Pancreas (tissue), 10 donors: ENCODE measurements around the gene MRPL27. TPM values are rescaled to one million over a fixed set of nuclear protein-coding genes. Genes with fewer than 3 reads are reported as not detected.
A peak's percentile ranks its signal among the peaks of the same experiment; 100 is the strongest.

Experiments used
- ATAC-seq, 4 donors: fragments of 200-7000 bp; cut with Tn5 transposase; one replicate each; pipeline versions ENCODE4 v1.8.0 to v1.9.1; 2020; ENCODE audit warnings: mild to moderate bottlenecking in 4 of 4, moderate library complexity in 4 of 4
- DNase-seq, 6 donors: peaks; one replicate each; pipeline ENCODE4 v3.0.0-alpha.2; 2020
- FAIRE-seq: peaks from 2 replicates; lab custom pipeline; 2012; peaks lifted over from hg19 to GRCh38; lab: Jason Lieb, UNC
- H3K27ac ChIP-seq, 4 donors: fragments of 200-600 bp; sonication (generic); 1 replicate in 3 of 4; 2 replicates in 1 of 4; pipeline versions ENCODE4 v1.5.0 to v1.8.0; 2020
- H3K27me3 ChIP-seq, 4 donors: fragments of 200-600 bp; one replicate each; pipeline ENCODE4 v1.8.0; 2021
- H3K36me3 ChIP-seq, 3 donors: fragments of 200-600 bp; sonication (generic) in 1 of 3; one replicate each; pipeline versions ENCODE4 v1.5.0 to v1.8.0; 2020 to 2021
- H3K4me1 ChIP-seq, 3 donors: fragments of 200-600 bp; one replicate each; pipeline ENCODE4 v1.8.0; 2021
- H3K4me3 ChIP-seq, 4 donors: fragments of 200-600 bp; sonication (generic) in 2 of 4; one replicate each; pipeline versions ENCODE4 v1.5.0 to v1.8.0; 2020 to 2021
- H3K9me3 ChIP-seq, 4 donors: fragments of 200-600 bp; one replicate each; pipeline ENCODE4 v1.8.0; 2021
- CTCF ChIP-seq, 4 donors: fragments of 200-600 bp; sonication (generic) in 3 of 4; IDR thresholded peaks; one replicate each; pipeline versions ENCODE4 v1.5.0 to v1.8.0; 2021; ENCODE audit warnings: antibody characterized with exemption in 4 of 4
- whole genome bisulfite sequencing, 2 donors: extraction: QIAGEN DNeasy Blood & Tissue Kit; methylation state at CpG; one replicate each; pipeline ENCODE4 v1.1.7; 2013; 5-methylcytosine and 5-hydroxymethylcytosine counted together
- intact Hi-C, 3 donors: fragments of 100-400 bp; cut with DNase I; formaldehyde crosslinking; loops; one replicate each; pipeline versions ENCODE4 v1.11.1 to v1.14.2; 2022
- polyA plus RNA-seq, 2 donors: library from polyadenylated mRNA; stranded (reverse); fragments of 200-250 nt; gene quantifications; one replicate each; pipeline ENCODE4 v1.2.3, GENCODE V29; 2013
- total RNA-seq, 6 donors: library from RNA; stranded (reverse); fragmentation: NEBNext Ultra II Directional in 4 of 6; extraction: Animal tissue kit (Norgen Biotek cat#: 25700) in 4 of 6; gene quantifications; one replicate each; pipeline versions ENCODE4 v1.2.1 to v1.2.4, GENCODE V29; 2021 to 2023
- donor health status: healthy with polysubstance abuse.
- donor health status: DM: no; HTN: no; CAD: no; lungs with moderate emphysema.
- donor health status: DM: no; HTN: no; CAD: no.
- donor health status: control.
- donor health status: control.
- donor health status: Bipolar disorder and iron deficiency.
- donor health status: DM: yes; HTN: yes; CAD: no.
- donor health status: DM: no; HTN: no; CAD: no.
- donor health status: DM: no; HTN: no; CAD: no.
- donor health status: DM: yes; HTN: yes; CAD: no.

The MRPL27 gene
- total and polyA plus RNA-seq, 8 donors = 19.6 to 89.0 (median 27.2) TPM

- Histone ChIP-seq H3K27ac (no peak overlapping the region), H3K9me3 (no peaks in the 10 kb centered on the region), H3K4me3 (no peak overlapping the region), H3K4me1 (peaks cover 0 to 7% (median 0%) of the 10 kb centered on the region in 3 donors), H3K27me3 (no peaks in the 10 kb centered on the region), H3K36me3 (peaks cover 6 to 34% (median 18%) of the 10 kb centered on the region in 3 donors)
- FAIRE-seq = no peak
- no peak for TF ChIP-seq CTCF (IDR thresholded peaks at IDR 0.05)
- 60 to 76% methylated on average over 2 of the region's 2 CpGs for WGBS, 2 donors
- no peak for ATAC-seq
- DNase-seq = no peak
- intact Hi-C loops = loop anchor here in 2 of 3 donors (5.0 to 10.0 kb wide), 2 partner anchors 107 to 110 kb away; partner anchors contain the start of gene RSAD1 (in 1 of the 2)
These were observed 7.8 kb downstream of the MRPL27 start for GRCh38 chr17:50365165-50365564.

DNA sequence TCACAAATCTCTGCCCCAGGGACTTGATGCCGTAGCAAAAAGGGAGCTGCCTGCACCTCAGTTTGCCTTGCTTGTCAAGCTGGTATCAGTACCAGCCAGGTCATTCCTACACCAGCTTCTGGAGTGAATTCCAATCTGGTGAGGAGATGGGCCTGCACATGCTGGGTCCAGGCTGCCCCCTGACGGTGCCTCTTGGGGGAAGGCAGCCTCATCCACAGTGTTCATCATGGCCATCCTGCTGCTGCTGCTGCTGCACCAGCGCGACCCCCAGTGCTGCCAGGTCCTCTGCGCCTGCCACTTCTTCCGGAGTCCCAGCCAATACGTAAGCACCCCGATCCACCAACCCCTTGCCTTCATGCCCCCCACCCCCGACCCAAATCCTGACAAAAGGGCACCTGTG, 8.3 kb downstream of the MRPL27 start:
- Histone ChIP-seq H3K27me3 (no peaks in the 10 kb centered on the region), H3K36me3 (peaks cover 6 to 30% (median 13%) of the 10 kb centered on the region in 3 donors), H3K4me3 (no peak overlapping the region), H3K4me1 (peaks cover 0 to 7% (median 0%) of the 10 kb centered on the region in 3 donors), H3K9me3 (no peaks in the 10 kb centered on the region), H3K27ac (no peak overlapping the region)
- intact Hi-C loops = loop anchor here in 2 of 3 donors (5.0 to 10.0 kb wide), 2 partner anchors 108 to 110 kb away; partner anchors contain the start of gene RSAD1 (in 1 of the 2)
- no peak for FAIRE-seq
- ATAC-seq = no peak
- TF ChIP-seq CTCF (IDR thresholded peaks at IDR 0.05) = no peak
- no peak for DNase-seq
- WGBS, 2 donors = 83 to 84% methylated on average over 9 of the region's 9 CpGs

GRCh38 chr17:50364061-50364458, 8.9 kb downstream of the MRPL27 start:
- DNase-seq (no peak), FAIRE-seq (no peak), ATAC-seq (no peak)
- Histone ChIP-seq H3K9me3 (no peaks in the 10 kb centered on the region), H3K4me3 (no peak overlapping the region), H3K4me1 (peaks cover 0 to 7% (median 0%) of the 10 kb centered on the region in 3 donors), H3K27ac (no peak overlapping the region), H3K27me3 (no peaks in the 10 kb centered on the region), H3K36me3 (peaks cover 6 to 23% (median 9%) of the 10 kb centered on the region in 3 donors)
- WGBS, 2 donors = 52 to 73% methylated on average over 4 of the region's 4 CpGs
- intact Hi-C loops = loop anchor here in 1 of 3 donors (10.0 kb wide), 1 partner anchor 111 kb away; the partner anchor contains the start of gene RSAD1
- TF ChIP-seq CTCF (IDR thresholded peaks at IDR 0.05) = no peak

- Histone ChIP-seq H3K27ac (no peak overlapping the region), H3K36me3 (peaks cover 6 to 19% (median 9%) of the 10 kb centered on the region in 3 donors), H3K4me1 (peaks cover 0 to 7% (median 0%) of the 10 kb centered on the region in 3 donors), H3K4me3 (no peak overlapping the region), H3K27me3 (no peaks in the 10 kb centered on the region), H3K9me3 (no peaks in the 10 kb centered on the region)
- WGBS, 2 donors = 54 to 61% methylated on average over 8 of the region's 8 CpGs
- intact Hi-C loops = loop anchor here in 1 of 3 donors (10.0 kb wide), 1 partner anchor 111 kb away; the partner anchor contains the start of gene RSAD1
- ATAC-seq = peak in 1 of 4 donors; percentile 6
- no peak for DNase-seq
- TF ChIP-seq CTCF (IDR thresholded peaks at IDR 0.05) = no peak
- no peak for FAIRE-seq
These were observed 9.5 kb downstream of the MRPL27 start for GRCh38 chr17:50363217-50364060.
